HEK293T (cell line): ENCODE data around the gene VPS35L.

Experiments
- ARNT ChIP-seq: fragments of 450-650 bp; IDR thresholded peaks from 2 replicates; pipeline ENCODE4 v1.6.1; 2017; ENCODE audit warnings: mild to moderate bottlenecking
- ELF4 ChIP-seq: fragments of 450-650 bp; IDR thresholded peaks from 2 replicates; pipeline ENCODE4 v1.6.1; 2017; ENCODE audit warnings: antibody characterized with exemption
- FOXK2 ChIP-seq: fragments of 450-650 bp; IDR thresholded peaks from 2 replicates; pipeline ENCODE4 v1.6.1; 2016; ENCODE audit warnings: mild to moderate bottlenecking
- FOXM1 ChIP-seq: fragments of 450-650 bp; IDR thresholded peaks from 2 replicates; pipeline ENCODE4 v1.6.1; 2017; ENCODE audit warnings: mild to moderate bottlenecking, borderline replicate concordance
- LEF1 ChIP-seq: fragments of 450-650 bp; IDR thresholded peaks from 2 replicates; pipeline ENCODE4 v1.6.1; 2017; ENCODE audit warnings: mild to moderate bottlenecking, borderline replicate concordance
- SP1 ChIP-seq: fragments of 450-650 bp; IDR thresholded peaks from 2 replicates; pipeline ENCODE4 v1.6.1; 2017
- SUZ12 ChIP-seq: fragments of 450-650 bp; IDR thresholded peaks from 2 replicates; pipeline ENCODE4 v1.6.1; 2016; ENCODE audit warnings: mild to moderate bottlenecking
- TARDBP ChIP-seq: fragments of 450-650 bp; IDR thresholded peaks from 2 replicates; pipeline ENCODE4 v1.6.1; 2016

DNA sequence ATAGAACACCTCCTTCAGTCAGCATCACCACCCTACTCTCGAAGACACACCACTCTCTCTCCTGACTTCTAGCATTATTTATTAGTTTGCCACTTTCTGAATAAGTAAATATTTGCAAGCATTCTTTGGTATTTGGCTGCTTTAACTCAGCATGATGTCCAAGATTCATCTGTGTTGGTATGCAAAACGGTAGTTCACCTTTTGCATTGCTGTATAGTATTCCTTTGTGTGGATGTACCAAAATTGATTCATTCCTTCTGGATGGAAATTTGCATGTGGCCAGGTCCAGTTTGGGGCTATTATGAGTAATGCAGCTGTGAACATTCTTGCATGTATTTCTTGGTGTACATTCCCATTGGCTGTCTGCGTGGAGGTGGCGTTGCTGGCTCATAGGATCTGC, 129.7 kb downstream of the VPS35L start:
- TF ChIP-seq SUZ12 (no peak), FOXK2 (no peak), LEF1 (no peak), TARDBP (no peak), SP1 (no peak), ARNT (no peak), ELF4 (no peak), FOXM1 (no peak)
